Adrenal gland (tissue), 12 donors: Measurements from ENCODE around the gene ADGRB3. TPM values are rescaled to one million over a fixed set of nuclear protein-coding genes. Genes with fewer than 3 reads are reported as not detected.

ENCODE experiments used
- DNase-seq, 7 donors: peaks; one replicate each; pipeline ENCODE4 v3.0.0-alpha.2; 2019 to 2020
- H3K27ac ChIP-seq, 5 donors: fragments of 200-600 bp; sonication (generic) in 4 of 5; 1 replicate in 3 of 5; 2 replicates in 2 of 5; pipeline versions ENCODE4 v1.5.1 to v1.8.0; 2016 to 2020; ENCODE audit warnings: mild to moderate bottlenecking in 1 of 5
- H3K27me3 ChIP-seq: fragments of 200-600 bp; 2 replicates; pipeline ENCODE4 v1.8.0; 2021
- H3K36me3 ChIP-seq, 2 donors: fragments of 200-600 bp; replicated peaks in 1 of 2; 1 replicate in 1 of 2; 2 replicates in 1 of 2; pipeline versions ENCODE4 v1.5.1 to v1.8.0; 2018 to 2022
- H3K4me1 ChIP-seq, 2 donors: fragments of 200-600 bp; replicated peaks in 1 of 2; 1 replicate in 1 of 2; 2 replicates in 1 of 2; pipeline versions ENCODE4 v1.5.1 to v1.8.0; 2018 to 2021
- H3K4me3 ChIP-seq, 4 donors: fragments of 200-600 bp; sonication (generic) in 3 of 4; one replicate each; pipeline ENCODE4 v1.5.1; 2016 to 2018
- H3K9me3 ChIP-seq, 3 donors: fragments of 200-600 bp; sonication (generic) in 1 of 3; replicated peaks in 1 of 3; 1 replicate in 2 of 3; 2 replicates in 1 of 3; pipeline versions ENCODE4 v1.5.1 to v1.8.0; 2016 to 2021
- CTCF ChIP-seq, 6 experiments: fragments of 450-650 bp in 4 of 6; fragments of 200-600 bp in 2 of 6; sonication (generic) in 1 of 6; IDR thresholded peaks; 1 replicate in 5 of 6; 2 replicates in 1 of 6; pipeline versions ENCODE4 v1.5.1 to v1.8.0; 2016 to 2021; ENCODE audit warnings: antibody characterized with exemption in 6 of 6, mild to moderate bottlenecking in 2 of 6, moderate library complexity in 1 of 6
- POLR2A ChIP-seq, 2 donors: fragments of 450-650 bp; IDR thresholded peaks; one replicate each; pipeline ENCODE4 v1.6.1; 2017; ENCODE audit warnings: antibody characterized with exemption in 2 of 2, mild to moderate bottlenecking in 2 of 2, moderate library complexity in 1 of 2
- WGBS, 4 donors: extraction: QIAGEN DNeasy Blood & Tissue Kit in 2 of 4; methylation state at CpG; one replicate each; pipeline versions ENCODE4 v1.1.5 to v1.1.7; 2013 to 2017; 5-methylcytosine and 5-hydroxymethylcytosine counted together
- intact Hi-C, 2 donors: fragments of 100-400 bp; cut with DNase I; formaldehyde crosslinking; loops; one replicate each; pipeline versions ENCODE4 v1.14.1 to v1.15.0; 2022 to 2023
- polyA plus RNA-seq, 3 donors: library from polyadenylated mRNA; stranded (reverse); fragments of 200-250 nt in 2 of 3; fragments of 350-450 nt in 1 of 3; fragmentation: Illumina TruSeq in 1 of 3; extraction: RNeasy Lipid Tissue Mini Kit (QIAGEN cat#74804) in 1 of 3; gene quantifications; one replicate each; pipeline ENCODE4 v1.2.3, GENCODE V29; 2013 to 2014
- total RNA-seq, 9 donors: library from RNA; depleted of rRNA in 4 of 9; stranded (reverse); fragments of >200 nt in 4 of 9; fragments of 120-200 nt in 1 of 9; fragmentation: NEBNext Ultra II Directional in 1 of 9; extraction: Animal tissue kit (Norgen Biotek cat#: 25700) in 1 of 9; gene quantifications; one replicate each; pipeline versions ENCODE4 v1.1.0 to v1.2.4, GENCODE V29; 2013 to 2023
- donor health status: healthy with polysubstance abuse.
- donor health status: Bipolar disorder and iron deficiency.
- donor health status: DM: yes; HTN: yes; CAD: no.
- donor health status: DM: no; HTN: no; CAD: no.
- donor health status: DM: no; HTN: no; CAD: no.
- donor health status: DM: yes; HTN: yes; CAD: no.

Gene ADGRB3
- total and polyA plus RNA-seq, 12 donors = 1.3 to 9.0 (median 3.1) TPM

- H3K36me3 ChIP-seq = no peaks in the 10 kb centered on the region
- WGBS, 4 donors = 84 to 91% (median 88%) methylated on average over 3 of the region's 3 CpGs
- no peaks in the 10 kb centered on the region for H3K27me3 ChIP-seq
- no peak overlapping the region for H3K27ac ChIP-seq
- H3K9me3 ChIP-seq = no peaks in the 10 kb centered on the region
- TF ChIP-seq POLR2A (IDR thresholded peaks at IDR 0.05) (no peak), CTCF (IDR thresholded peaks at IDR 0.05) (no peak)
- no peak for DNase-seq
- intact Hi-C loops = no loop called here
- no peak overlapping the region for H3K4me3 ChIP-seq
- H3K4me1 ChIP-seq = no peaks in the 10 kb centered on the region
Measured at GRCh38 chr6:69181964-69182363, 546.9 kb downstream of the ADGRB3 start.

- Histone ChIP-seq H3K9me3 (no peaks in the 10 kb centered on the region), H3K27me3 (no peaks in the 10 kb centered on the region), H3K27ac (no peak overlapping the region), H3K4me3 (no peak overlapping the region), H3K36me3 (no peaks in the 10 kb centered on the region), H3K4me1 (peaks cover 0 to 6% of the 10 kb centered on the region in 2 donors)
- intact Hi-C loops = no loop called here
- TF ChIP-seq POLR2A (IDR thresholded peaks at IDR 0.05) = no peak
- TF ChIP-seq CTCF (IDR thresholded peaks at IDR 0.05) = no peak
- WGBS, 4 donors = 73 to 86% (median 77%) methylated on average over 3 of the region's 3 CpGs
- no peak for DNase-seq
Measured at GRCh38 chr6:69185276-69185675, 550.2 kb downstream of the ADGRB3 start.

GRCh38 chr6:69202768-69203167 is 567.7 kb downstream of the ADGRB3 start:
- H3K4me1 ChIP-seq = peaks cover 0 to 9% of the 10 kb centered on the region in 2 donors
- peak in 3 of 7 donors; percentile 12 to 26 (median 14) for DNase-seq
- H3K9me3 ChIP-seq = no peaks in the 10 kb centered on the region
- TF ChIP-seq CTCF (IDR thresholded peaks at IDR 0.05) = no peak
- TF ChIP-seq POLR2A (IDR thresholded peaks at IDR 0.05) = no peak
- H3K27ac ChIP-seq = no peak overlapping the region
- WGBS, 4 donors = 7 to 27% (median 13%) methylated on average over 2 of the region's 2 CpGs
- H3K27me3 ChIP-seq = no peaks in the 10 kb centered on the region
- intact Hi-C loops = no loop called here
- no peak overlapping the region for H3K4me3 ChIP-seq
- no peaks in the 10 kb centered on the region for H3K36me3 ChIP-seq

GRCh38 chr6:69216127-69216526 is 581.0 kb downstream of the ADGRB3 start:
- intact Hi-C loops = no loop called here
- no peak overlapping the region for H3K4me3 ChIP-seq
- 55 to 93% (median 79%) methylated on average over 1 of the region's 1 CpG for WGBS, 4 donors

More at GRCh38 chr6:69216127-69216526, 581.0 kb downstream of the ADGRB3 start:
- no peak overlapping the region for H3K27ac ChIP-seq
- no peaks in the 10 kb centered on the region for H3K36me3 ChIP-seq
- no peaks in the 10 kb centered on the region for H3K27me3 ChIP-seq
- H3K4me1 ChIP-seq = no peaks in the 10 kb centered on the region
- H3K9me3 ChIP-seq = no peaks in the 10 kb centered on the region
- DNase-seq = no peak
- TF ChIP-seq POLR2A (IDR thresholded peaks at IDR 0.05) (no peak), CTCF (IDR thresholded peaks at IDR 0.05) (no peak)
